ENCODE data around the gene WDR91.
"Not testable (repeated sequence)": the region's sequence is repeated elsewhere in the genome, so short reads cannot be mapped to it uniquely, and the experiment has no call there.

WDR91 gene

DNA sequence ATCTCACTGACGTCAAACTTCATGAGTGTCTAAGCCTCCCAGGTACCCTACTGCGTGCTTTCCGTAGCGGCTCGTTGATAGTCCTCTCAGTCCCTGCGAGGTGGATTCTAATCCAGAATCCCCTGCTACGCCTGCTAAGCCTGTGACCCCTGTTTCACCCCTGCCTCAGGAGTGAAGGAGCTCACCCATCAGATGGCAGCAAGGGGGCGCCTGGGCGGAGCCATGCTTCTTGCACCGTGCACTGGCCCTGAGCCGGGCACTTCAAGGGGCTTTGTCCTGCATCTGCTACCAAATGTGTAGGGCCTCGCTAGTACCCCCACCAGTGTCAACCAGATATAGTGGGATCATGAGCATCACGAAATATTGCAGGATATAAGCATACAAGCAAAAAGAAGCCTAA lies 21.4 kb upstream of the WDR91 start:
- DNase-seq: no peak

DNA sequence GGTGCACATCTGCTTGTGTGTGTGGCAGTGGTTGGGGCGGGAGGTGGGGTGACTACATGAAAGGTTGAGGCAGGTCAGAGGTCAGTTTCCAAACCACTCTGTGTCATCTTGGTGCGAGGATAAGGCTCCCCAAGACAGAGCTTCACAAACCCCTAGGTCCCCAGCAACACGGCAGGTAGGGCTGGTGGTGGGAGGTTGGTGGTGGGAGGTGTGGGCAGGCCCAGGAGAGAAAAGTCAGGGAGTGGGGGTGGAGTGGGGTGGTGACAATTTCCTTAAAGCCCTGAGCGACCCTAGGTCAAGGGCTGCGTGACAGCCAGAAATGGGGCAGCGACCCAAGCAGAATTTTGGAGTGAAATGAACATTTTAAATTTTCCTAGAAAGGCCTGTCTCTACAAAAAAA lies 20.8 kb upstream of the WDR91 start:
- no peak for DNase-seq

GRCh38 chr7:135231686-135232085 lies 20.4 kb upstream of the WDR91 start:
- DNase-seq: no peak

GRCh38 chr7:135224027-135224426 lies 12.7 kb upstream of the WDR91 start:
- no peak for DNase-seq

DNA sequence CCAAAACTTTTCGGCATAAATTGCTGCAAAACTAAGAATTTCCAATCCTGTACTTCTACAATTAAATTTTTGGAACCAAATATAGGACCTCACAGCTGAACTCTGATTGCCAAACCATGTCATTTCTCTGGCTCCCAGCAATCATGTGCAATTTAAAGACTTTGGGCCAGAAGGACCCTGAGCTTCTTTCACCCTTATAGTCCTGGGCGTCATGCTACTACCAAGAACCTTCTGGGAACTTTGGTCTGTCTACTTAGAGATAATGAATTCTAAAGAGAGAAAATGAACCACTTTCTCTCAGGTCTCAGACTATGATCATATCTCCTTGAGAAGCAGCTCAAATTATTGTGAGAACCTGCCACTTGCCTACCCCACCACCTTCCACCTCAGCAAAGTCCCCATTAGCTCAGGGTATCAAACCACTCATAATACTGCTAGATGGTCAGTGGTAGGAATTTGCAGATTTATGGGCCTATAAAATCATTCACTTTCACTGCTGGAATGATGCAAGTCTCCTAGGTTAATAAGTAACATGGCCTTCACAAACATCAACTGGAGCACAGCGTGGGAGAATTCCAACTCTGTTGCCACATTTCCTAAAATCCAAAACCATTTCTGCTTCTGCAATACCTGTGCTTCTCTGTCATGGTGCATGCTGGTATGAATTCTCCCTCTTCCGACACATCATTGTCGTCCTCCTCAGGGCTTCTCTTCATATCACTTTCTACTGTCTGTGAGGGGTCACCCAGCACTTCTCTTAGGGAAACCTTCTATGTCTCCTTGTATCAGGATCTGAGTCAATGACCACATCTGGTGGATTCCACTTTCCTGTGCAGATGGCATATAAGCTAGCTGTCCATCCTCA lies 6.6 kb upstream of the WDR91 start:
- no peak for DNase-seq

DNA sequence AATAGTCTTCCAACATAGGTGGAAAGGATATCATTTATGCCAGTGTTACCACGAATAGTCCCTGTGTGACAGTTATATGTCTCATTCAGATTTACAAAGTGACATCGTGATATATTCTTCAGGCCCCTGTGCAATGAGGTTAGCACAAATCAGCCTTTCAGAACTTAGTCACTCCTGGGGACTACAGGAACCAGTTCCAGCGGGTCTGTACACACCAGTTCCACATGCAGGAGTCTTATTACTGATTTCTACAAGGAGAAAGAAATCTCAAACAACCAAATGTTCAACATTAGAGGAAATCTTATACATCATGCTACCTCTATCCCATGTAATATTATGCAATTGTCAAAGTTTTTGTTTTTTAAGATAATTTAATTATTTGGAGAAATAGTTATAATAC lies 4.4 kb upstream of the WDR91 start:
- no peak for DNase-seq

DNA sequence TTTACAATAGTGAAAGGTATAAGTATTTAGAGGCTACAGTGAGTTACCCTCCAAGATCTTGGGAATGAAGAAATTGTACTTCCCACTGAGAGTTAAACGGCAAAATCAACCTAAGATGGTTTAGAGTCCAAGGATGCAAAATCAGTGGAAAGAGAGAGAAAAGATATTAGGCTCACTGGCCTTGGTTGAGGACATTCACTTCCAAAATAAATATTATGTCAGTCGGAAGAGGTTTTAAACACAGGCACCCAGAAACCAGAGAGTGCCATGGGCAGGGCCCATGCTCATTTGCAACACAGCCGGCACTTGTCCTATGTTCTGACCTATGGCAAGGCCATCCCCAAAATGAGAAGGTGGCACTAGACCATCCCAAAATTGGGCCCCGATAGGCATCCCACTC lies 3.9 kb upstream of the WDR91 start:
- no peak for DNase-seq

DNA sequence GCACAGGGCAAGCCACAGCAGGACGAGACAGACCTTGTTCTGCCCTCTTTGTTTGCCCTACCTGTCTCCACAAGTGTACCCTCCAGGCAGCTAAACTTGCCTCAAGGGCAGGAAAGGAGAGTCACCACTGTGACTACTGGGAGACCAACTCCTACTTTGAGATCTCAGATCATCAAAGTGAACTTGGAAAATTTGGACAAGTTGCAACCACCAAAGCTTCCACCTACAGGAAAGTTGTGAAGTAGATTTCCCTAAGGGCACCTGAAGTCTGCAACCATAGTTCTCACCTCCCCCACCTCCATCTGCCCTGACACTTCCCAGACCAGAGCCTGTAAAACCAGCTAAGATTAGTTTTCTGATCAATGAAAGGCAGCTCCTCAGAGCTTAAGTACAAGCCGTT lies 2.5 kb upstream of the WDR91 start:
- no peak for DNase-seq

- not testable (repeated sequence) for DNase-seq
Measured at GRCh38 chr7:135211946-135212685, 790 bp upstream of the WDR91 start.

- no peak for DNase-seq
Measured at GRCh38 chr7:135210888-135211178, 493 bp downstream of the WDR91 start.

DNA sequence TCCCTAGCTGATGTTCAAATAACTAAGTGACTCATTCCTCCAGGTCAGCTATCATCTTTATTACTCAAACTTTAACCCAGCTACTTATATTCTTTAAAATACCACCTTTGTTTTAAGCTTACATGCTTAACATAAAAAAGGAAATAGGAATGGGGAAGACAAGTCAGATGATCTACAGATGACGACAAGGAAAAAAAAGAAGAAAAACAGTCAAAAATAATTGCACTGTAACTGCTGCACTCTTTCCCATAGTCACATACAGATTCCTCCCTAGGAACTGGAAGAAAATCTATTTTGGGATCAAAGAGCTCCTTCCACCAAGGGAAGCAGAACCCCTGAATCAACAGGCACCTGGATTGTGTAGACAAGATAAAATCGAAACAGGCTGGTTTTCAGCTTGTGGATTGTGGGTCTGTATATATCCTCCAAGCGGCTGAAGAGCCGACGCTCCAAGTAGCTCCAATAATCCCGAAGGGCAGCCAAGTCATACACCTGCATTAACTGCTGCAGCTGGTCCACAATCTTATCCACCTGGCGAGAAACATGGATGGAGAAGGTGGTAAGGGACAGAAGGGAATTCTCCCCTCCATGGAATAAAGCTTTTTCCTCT lies 2.0 kb downstream of the WDR91 start:
- DNase-seq: no peak

- no peak for DNase-seq
Measured at GRCh38 chr7:135208102-135208793, 3.1 kb downstream of the WDR91 start.

- no peak for DNase-seq
Measured at GRCh38 chr7:135207406-135208101, 3.8 kb downstream of the WDR91 start.

- no peak for DNase-seq
Measured at GRCh38 chr7:135206941-135207391, 4.4 kb downstream of the WDR91 start.

DNA sequence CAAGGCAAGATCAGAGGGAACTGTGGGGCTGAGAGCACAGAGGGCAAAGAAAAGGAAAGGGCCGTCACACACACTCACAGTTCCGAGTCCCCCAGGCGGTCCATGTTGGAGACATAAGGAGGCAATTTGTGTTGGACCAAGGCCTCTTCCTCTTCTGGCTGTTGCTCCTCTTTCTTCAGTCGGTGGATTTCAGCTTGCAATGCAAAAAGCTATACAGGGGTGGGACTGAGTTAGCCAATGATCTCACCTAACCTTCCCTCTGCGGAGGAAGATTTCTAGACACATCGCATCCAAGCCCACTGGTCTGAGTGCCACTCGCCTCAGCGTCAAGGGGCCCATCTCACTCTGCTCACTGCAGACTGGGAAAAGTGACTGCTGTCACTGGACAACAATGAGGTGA lies 5.5 kb downstream of the WDR91 start:
- DNase-seq: no peak

GRCh38 chr7:135204876-135205275 lies 6.5 kb downstream of the WDR91 start:
- no peak for DNase-seq

GRCh38 chr7:135204341-135204749 lies 7.0 kb downstream of the WDR91 start:
- DNase-seq: no peak

DNA sequence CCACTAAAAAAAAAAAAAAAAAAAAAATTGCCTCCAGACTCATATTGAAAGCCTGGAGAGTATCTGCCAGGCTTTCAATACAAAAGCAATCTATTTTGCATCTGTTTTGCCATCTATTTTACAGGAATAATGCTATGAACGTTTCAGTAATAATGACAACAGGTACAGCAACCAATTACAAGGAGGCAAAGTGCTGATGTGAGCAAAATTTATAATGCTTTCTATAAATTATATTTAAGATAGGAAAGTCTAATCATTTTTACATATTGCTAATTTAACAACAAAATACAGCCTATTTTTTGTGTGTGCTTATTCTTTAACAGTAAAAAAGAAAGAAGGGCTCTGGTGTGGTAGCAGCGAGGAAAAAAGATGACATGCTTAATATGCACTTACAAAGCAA lies 10.0 kb downstream of the WDR91 start:
- no peak for DNase-seq

DNA sequence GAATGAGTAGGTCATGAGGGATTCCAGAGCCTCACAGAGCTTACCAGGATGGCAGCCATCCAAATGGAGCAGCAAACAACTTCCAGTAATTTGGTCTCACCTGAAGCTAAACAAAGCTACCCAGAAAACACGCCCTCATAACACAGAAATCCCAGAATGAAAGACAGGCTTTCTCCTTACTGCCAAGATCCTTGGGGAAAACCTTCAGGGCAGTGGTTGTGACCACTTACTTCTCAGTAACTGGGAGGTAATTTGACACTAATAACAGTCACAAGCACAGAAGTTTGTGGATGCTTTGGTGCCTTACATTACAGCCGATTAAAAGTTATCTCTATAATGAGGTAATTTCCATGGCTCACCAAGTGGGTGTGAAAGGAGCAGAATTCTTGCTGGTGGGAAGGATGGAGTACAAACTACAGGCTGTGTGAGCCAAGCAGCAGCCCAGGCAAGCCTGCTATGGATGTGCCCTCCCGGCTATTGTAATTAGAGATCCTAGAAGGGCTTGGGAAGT lies 10.4 kb downstream of the WDR91 start:
- no peak for DNase-seq

- DNase-seq: no peak
Measured at GRCh38 chr7:135199439-135199838, 11.9 kb downstream of the WDR91 start.

- no peak for DNase-seq
Measured at GRCh38 chr7:135197906-135198655, 13.2 kb downstream of the WDR91 start.

DNA sequence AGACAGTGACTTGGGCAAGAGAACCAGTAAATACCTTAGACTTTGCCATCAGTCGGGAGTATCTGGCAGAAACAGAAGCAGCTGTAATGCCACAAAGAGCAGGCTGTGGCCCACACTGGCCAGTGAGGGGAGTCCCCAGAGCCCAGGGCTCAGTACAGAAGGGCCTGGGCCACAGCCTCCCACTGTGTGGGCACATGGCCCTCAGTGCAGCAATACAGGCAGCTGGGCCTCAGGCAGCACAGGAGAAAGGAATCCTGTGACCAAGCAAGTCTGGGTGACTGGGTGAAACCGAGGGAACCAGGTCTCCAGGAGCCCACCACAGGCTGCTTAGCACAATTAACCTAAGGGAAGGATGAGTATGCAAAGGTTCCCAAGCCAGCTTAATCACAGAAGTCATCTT lies 14.0 kb downstream of the WDR91 start:
- DNase-seq: no peak

Measured in NK-92 treated with Interleukin-12 subunit alpha and Interleukin-12 subunit beta, amount 100 ng/mL, for 24 hours (cell line).